Osteocyte (in vitro differentiated cells): ENCODE measurements around the gene KRT23. TPM values are rescaled to one million over a fixed set of nuclear protein-coding genes. Genes with fewer than 3 reads are reported as not detected.

Source experiments
- DNase-seq: peaks from one replicate; pipeline ENCODE4 v3.0.0; 2021; ENCODE audit warnings: mixed read lengths; ENCODE audit not compliant: unreplicated experiment; ENCODE audit errors: extremely low spot score
- H3K27ac Mint-ChIP-seq: one replicate; pipeline ENCODE4 v1.8.0; 2021; ENCODE audit warnings: mild to moderate bottlenecking, mixed read lengths; ENCODE audit not compliant: unreplicated experiment
- H3K27me3 Mint-ChIP-seq: one replicate; pipeline ENCODE4 v1.8.0; 2021; ENCODE audit warnings: mixed read lengths; ENCODE audit not compliant: unreplicated experiment
- H3K36me3 Mint-ChIP-seq: one replicate; pipeline ENCODE4 v1.8.0; 2021; ENCODE audit warnings: mixed read lengths; ENCODE audit not compliant: unreplicated experiment
- H3K4me1 Mint-ChIP-seq: one replicate; pipeline ENCODE4 v1.8.0; 2021; ENCODE audit warnings: mixed read lengths; ENCODE audit not compliant: unreplicated experiment
- H3K4me3 Mint-ChIP-seq: one replicate; pipeline ENCODE4 v1.8.0; 2021; ENCODE audit warnings: mild to moderate bottlenecking, moderate library complexity, mixed read lengths; ENCODE audit not compliant: unreplicated experiment
- H3K9me3 Mint-ChIP-seq: one replicate; pipeline ENCODE4 v1.8.0; 2021; ENCODE audit warnings: mixed read lengths; ENCODE audit not compliant: unreplicated experiment
- total RNA-seq: library from RNA; stranded (reverse); gene quantifications from 2 replicates; pipeline ENCODE4 v1.2.1, GENCODE V29; 2021
- TF ChIP-seq, protein P1 (sequence below): fragments of 200-600 bp; sonication (generic); IDR thresholded peaks from 2 replicates; pipeline ENCODE4 v1.5.0; 2021; ENCODE audit warnings: antibody characterized with exemption, mild to moderate bottlenecking, moderate library complexity

Gene KRT23
- total RNA-seq, 1 donor from 2014 or later, result not detected

DNA sequence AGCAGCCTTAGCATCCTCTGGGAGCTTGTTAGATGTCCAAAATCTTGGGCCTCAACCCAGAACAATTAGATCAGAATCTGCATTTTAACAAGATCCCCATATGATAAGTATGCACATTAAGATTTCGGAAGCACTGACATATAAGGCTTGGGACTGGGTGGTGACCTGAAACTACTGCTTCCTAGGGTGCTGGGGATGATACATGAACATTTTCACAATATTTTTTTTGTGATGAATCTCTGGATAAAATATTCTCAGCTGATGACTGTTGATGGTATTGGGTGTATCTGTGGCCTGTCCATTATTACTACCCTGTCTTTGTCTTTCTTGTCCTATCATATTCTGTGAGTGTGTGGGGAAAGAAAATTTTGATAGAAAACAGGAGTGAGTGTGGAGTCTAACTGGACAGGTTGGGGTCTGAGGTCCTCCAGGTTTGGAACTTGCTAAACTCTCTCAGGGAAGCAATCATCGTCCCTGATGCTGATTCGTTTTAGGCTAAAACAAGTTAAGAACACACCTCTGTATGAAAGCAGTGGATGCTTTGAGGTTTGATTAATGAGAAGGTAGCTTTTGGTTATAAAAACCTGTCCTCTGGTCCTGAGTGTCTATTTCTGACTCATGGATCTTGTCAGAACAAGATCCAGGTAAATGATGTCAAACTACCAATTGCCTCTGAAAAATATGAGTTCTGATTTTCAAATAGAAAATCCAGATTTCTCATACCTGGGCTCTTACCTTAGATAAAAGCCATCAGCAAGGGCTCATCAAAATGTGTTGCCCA, 23.2 kb downstream of the KRT23 start:
- TF ChIP-seq, protein P1, sequence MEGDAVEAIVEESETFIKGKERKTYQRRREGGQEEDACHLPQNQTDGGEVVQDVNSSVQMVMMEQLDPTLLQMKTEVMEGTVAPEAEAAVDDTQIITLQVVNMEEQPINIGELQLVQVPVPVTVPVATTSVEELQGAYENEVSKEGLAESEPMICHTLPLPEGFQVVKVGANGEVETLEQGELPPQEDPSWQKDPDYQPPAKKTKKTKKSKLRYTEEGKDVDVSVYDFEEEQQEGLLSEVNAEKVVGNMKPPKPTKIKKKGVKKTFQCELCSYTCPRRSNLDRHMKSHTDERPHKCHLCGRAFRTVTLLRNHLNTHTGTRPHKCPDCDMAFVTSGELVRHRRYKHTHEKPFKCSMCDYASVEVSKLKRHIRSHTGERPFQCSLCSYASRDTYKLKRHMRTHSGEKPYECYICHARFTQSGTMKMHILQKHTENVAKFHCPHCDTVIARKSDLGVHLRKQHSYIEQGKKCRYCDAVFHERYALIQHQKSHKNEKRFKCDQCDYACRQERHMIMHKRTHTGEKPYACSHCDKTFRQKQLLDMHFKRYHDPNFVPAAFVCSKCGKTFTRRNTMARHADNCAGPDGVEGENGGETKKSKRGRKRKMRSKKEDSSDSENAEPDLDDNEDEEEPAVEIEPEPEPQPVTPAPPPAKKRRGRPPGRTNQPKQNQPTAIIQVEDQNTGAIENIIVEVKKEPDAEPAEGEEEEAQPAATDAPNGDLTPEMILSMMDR, result no peak
- no peak for DNase-seq
- Mint-ChIP-seq H3K4me3 (no peak overlapping the region), H3K9me3 (no peaks in the 10 kb centered on the region), H3K27ac (no peak overlapping the region), H3K4me1 (peaks cover 34% of the 10 kb centered on the region), H3K27me3 (no peaks in the 10 kb centered on the region), H3K36me3 (no peaks in the 10 kb centered on the region)

DNA sequence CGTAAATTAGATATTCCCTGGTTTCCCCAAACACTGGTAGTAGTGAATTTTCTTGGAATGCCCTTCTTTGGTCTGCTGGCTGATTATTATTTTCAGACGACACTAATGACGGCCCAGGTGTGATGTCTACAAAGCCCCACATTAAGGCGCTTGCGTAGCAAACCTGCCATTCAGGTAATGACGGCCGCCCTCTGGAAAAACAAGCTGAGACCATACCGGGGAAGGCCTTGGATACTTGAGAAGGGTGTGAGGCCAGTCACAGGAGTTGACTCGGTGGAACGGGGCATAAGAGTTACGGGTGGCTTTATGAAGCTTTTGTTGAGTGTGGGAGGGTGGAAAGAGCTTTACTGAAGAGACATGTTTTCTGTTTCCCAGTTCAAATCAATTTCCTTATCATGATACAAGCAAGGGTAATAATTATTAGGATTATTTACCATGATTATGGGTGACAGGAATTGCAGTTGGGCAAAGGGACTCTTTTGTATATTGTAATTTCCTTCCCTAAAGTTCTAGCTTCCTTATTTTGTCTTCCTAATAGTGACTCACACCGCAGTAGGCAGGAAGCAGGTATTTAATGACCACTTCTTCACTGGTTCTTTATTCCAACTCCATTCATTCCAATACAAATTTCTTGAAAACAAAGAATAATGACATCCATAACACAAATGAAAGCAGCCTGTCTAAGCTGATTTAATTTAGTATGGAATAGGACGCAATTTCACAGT, 24.8 kb downstream of the KRT23 start:
- no peak for DNase-seq
- Mint-ChIP-seq H3K36me3 (no peaks in the 10 kb centered on the region), H3K27ac (no peak overlapping the region), H3K27me3 (no peaks in the 10 kb centered on the region), H3K9me3 (no peaks in the 10 kb centered on the region), H3K4me3 (no peak overlapping the region), H3K4me1 (peaks cover 38% of the 10 kb centered on the region)
- TF ChIP-seq, protein P1, result no peak

- Mint-ChIP-seq H3K4me3 (no peak overlapping the region), H3K27ac (peak overlapping the region; percentile 89), H3K4me1 (peaks cover 32% of the 10 kb centered on the region), H3K9me3 (no peaks in the 10 kb centered on the region), H3K27me3 (no peaks in the 10 kb centered on the region), H3K36me3 (no peaks in the 10 kb centered on the region)
- no peak for DNase-seq
- TF ChIP-seq, protein P1, result no peak
These were observed 27.0 kb downstream of the KRT23 start for GRCh38 chr17:40910441-40910841.

DNA sequence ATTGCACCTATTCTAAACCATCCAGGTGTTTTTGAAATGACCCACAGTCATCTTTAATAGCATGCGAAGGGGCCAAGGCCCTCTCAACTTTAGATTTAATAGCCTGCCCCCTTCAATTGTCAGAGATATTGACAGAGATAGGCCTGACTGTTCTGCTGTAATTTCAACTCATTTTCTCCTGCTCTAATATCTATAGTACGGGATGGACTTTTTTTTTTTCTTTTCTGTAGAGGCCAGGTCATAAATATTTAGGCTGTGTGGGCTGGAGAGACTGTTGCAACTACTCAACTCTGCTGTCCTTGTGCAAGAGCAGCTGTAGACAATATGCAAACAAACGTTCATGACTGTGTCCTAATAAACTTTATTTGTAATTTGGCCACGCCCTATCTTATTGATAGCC, 27.7 kb downstream of the KRT23 start:
- DNase-seq, result no peak
- H3K4me1 Mint-ChIP-seq, result peaks cover 28% of the 10 kb centered on the region
- no peaks in the 10 kb centered on the region for H3K36me3 Mint-ChIP-seq
- peak overlapping the region; percentile 89 for H3K27ac Mint-ChIP-seq
- TF ChIP-seq, protein P1, result no peak
- no peaks in the 10 kb centered on the region for H3K9me3 Mint-ChIP-seq
- no peak overlapping the region for H3K4me3 Mint-ChIP-seq
- no peaks in the 10 kb centered on the region for H3K27me3 Mint-ChIP-seq

DNA sequence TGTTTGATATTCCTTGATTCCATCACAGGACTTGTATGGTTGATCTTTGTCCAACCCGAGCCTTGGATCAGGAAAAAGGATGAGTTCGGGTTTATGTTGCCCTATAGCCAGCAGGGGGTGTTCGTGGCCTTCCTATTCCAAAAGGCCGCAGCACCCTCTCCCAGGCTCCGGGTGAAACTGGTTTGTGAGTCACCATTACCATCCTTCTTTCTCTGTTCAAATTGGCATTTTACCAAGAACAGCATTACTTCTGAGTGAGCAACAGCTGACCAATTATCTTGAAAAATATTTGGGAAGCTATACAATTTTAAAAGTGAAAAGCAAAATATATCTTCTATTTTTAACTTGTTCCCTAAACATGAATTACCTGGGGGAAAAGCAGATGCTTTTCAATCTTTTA, 28.1 kb downstream of the KRT23 start:
- no peaks in the 10 kb centered on the region for H3K36me3 Mint-ChIP-seq
- TF ChIP-seq, protein P1, result peak; percentile 86
- H3K27ac Mint-ChIP-seq, result peak overlapping the region; percentile 89
- no peak overlapping the region for H3K4me3 Mint-ChIP-seq
- H3K9me3 Mint-ChIP-seq, result no peaks in the 10 kb centered on the region
- peak; percentile 94 for DNase-seq
- H3K4me1 Mint-ChIP-seq, result peaks cover 28% of the 10 kb centered on the region
- no peaks in the 10 kb centered on the region for H3K27me3 Mint-ChIP-seq
